Measurements from ENCODE around the gene PLA2G5. TPM values are rescaled to one million over a fixed set of nuclear protein-coding genes. Genes with fewer than 3 reads are reported as not detected.
"Not testable (repeated sequence)": the region's sequence is repeated elsewhere in the genome, so short reads cannot be mapped to it uniquely, and the experiment has no call there.

Gene PLA2G5
- polyA plus RNA-seq, 3 donors = not detected

DNA sequence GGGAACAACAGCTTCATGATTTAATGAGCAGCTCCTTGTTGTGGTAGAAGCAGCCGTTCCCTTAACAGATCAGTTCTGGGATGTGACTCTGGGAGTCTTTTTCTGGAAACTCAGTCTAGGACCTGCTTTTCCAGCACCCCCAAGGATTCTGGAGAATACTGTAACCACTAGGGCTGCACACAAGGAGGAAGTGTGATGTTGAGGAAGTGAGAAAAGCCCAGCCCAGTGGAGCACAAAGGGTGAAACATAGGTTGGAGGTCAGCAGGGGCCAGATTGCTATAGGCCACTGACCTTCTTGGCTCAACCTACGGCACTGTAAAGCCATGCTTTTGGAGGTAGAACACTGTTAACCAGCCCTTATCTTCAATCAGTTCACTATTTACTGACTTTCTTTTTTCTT, 10.1 kb upstream of the PLA2G5 start:
- peaks cover 0 to 3% of the 10 kb centered on the region in 2 donors for H3K36me3 Mint-ChIP-seq
- H3K27me3 Mint-ChIP-seq (ENCODE audit: low read depth in 3 of 3) = peaks cover 9 to 26% (median 14%) of the 10 kb centered on the region in 3 donors
- Histone ChIP-seq H3K36me3 (replicated peaks in 1 of 2; ENCODE audit: control insufficient read depth in 1 of 2, insufficient read depth in 2 of 2, low read length in 2 of 2) (no peaks in the 10 kb centered on the region), H3K9ac (ENCODE audit: insufficient read depth, low read length, poor library complexity, severe bottlenecking) (no peak overlapping the region), H3K27ac (ENCODE audit: low read depth in 1 of 2, low read length in 2 of 2) (no peak overlapping the region), H3K4me3 (replicated peaks in 1 of 3; ENCODE audit: low read depth in 2 of 3, low read length in 3 of 3) (peak overlapping the region in 1 of 3 experiments; percentile 39), H2AFZ (ENCODE audit: insufficient read depth, low read depth, low read length, poor library complexity, severe bottlenecking) (no peak overlapping the region), H3K4me2 (replicated peaks; ENCODE audit: extremely low read depth, low read length, poor library complexity, severe bottlenecking) (peak overlapping the region; percentile 39), H4K20me1 (ENCODE audit: insufficient read depth, low read length) (no peaks in the 10 kb centered on the region), H3K79me2 (ENCODE audit: insufficient read depth, low read length) (no peaks in the 10 kb centered on the region), H3K9me3 (replicated peaks in 1 of 2; ENCODE audit: control insufficient read depth in 1 of 2, insufficient read depth in 1 of 2, low read length in 2 of 2) (peaks cover 0 to 9% of the 10 kb centered on the region in 2 donors), H3K4me1 (ENCODE audit: control insufficient read depth in 1 of 2, insufficient read depth in 2 of 2, low read length in 2 of 2) (peaks cover 39 to 44% of the 10 kb centered on the region in 2 donors), H3K27me3 (ENCODE audit: control insufficient read depth in 2 of 2, insufficient read depth in 2 of 2, low read length in 2 of 2) (peaks cover 0 to 12% of the 10 kb centered on the region in 2 donors)
- 100% methylated on average over 1 of the region's 2 CpGs for WGBS (ENCODE audit: insufficient coverage)
- intact Hi-C loops (cut with micrococcal nuclease) = no loop called here
- peaks cover 33% of the 10 kb centered on the region for H3K4me1 Mint-ChIP-seq
- peak overlapping the region in 4 of 7 donors; percentile 23 to 77 (median 55) for H3K27ac Mint-ChIP-seq
- peak; percentile 17 to 43 (median 27) for DNase-seq
- peak overlapping the region in 1 of 2 donors; percentile 65 for H3K4me3 Mint-ChIP-seq
- peaks cover 0 to 15% (median 9%) of the 10 kb centered on the region in 7 donors for H3K9me3 Mint-ChIP-seq
- TF ChIP-seq, protein P1, sequence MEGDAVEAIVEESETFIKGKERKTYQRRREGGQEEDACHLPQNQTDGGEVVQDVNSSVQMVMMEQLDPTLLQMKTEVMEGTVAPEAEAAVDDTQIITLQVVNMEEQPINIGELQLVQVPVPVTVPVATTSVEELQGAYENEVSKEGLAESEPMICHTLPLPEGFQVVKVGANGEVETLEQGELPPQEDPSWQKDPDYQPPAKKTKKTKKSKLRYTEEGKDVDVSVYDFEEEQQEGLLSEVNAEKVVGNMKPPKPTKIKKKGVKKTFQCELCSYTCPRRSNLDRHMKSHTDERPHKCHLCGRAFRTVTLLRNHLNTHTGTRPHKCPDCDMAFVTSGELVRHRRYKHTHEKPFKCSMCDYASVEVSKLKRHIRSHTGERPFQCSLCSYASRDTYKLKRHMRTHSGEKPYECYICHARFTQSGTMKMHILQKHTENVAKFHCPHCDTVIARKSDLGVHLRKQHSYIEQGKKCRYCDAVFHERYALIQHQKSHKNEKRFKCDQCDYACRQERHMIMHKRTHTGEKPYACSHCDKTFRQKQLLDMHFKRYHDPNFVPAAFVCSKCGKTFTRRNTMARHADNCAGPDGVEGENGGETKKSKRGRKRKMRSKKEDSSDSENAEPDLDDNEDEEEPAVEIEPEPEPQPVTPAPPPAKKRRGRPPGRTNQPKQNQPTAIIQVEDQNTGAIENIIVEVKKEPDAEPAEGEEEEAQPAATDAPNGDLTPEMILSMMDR (IDR thresholded peaks at IDR 0.05) = no peak

DNA sequence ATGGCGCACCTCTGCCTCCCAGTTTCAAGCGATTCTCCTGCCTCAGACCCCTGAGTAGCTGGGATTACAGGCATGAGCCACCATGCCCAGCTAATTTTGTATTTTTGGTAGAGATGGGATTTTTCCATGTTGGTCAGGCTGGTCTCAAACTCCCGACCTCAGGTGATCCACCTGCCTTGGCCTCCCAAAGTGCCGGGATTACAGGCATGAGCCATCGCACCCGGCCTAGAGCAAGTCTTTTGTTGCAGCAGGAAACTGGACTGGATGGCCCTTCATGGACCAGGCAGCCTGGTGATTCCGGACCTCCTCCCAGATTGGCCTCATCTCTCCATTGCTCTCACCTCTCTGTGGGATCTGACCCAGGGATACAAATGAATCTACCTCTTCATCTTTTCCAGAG, 9.2 kb upstream of the PLA2G5 start:
- WGBS (ENCODE audit: insufficient coverage) = 92% methylated on average over 5 of the region's 7 CpGs
- H3K4me3 Mint-ChIP-seq; H3K4me3 ChIP-seq (replicated peaks in 1 of 3; ENCODE audit: low read depth in 2 of 3, low read length in 3 of 3); DNase-seq; H3K27ac ChIP-seq (ENCODE audit: low read depth in 1 of 2, low read length in 2 of 2); H3K4me2 ChIP-seq (replicated peaks; ENCODE audit: extremely low read depth, low read length, poor library complexity, severe bottlenecking); H3K79me2 ChIP-seq (ENCODE audit: insufficient read depth, low read length); H3K27me3 ChIP-seq (ENCODE audit: control insufficient read depth in 2 of 2, insufficient read depth in 2 of 2, low read length in 2 of 2); H2AFZ ChIP-seq (ENCODE audit: insufficient read depth, low read depth, low read length, poor library complexity, severe bottlenecking); H3K36me3 Mint-ChIP-seq; intact Hi-C loops (cut with micrococcal nuclease); H3K9ac ChIP-seq (ENCODE audit: insufficient read depth, low read length, poor library complexity, severe bottlenecking); H4K20me1 ChIP-seq (ENCODE audit: insufficient read depth, low read length); H3K36me3 ChIP-seq (replicated peaks in 1 of 2; ENCODE audit: control insufficient read depth in 1 of 2, insufficient read depth in 2 of 2, low read length in 2 of 2); H3K9me3 ChIP-seq (replicated peaks in 1 of 2; ENCODE audit: control insufficient read depth in 1 of 2, insufficient read depth in 1 of 2, low read length in 2 of 2): not testable (repeated sequence)
- peaks cover 39 to 44% of the 10 kb centered on the region in 2 donors for H3K4me1 ChIP-seq (ENCODE audit: control insufficient read depth in 1 of 2, insufficient read depth in 2 of 2, low read length in 2 of 2)
- H3K27me3 Mint-ChIP-seq (ENCODE audit: low read depth in 3 of 3) = peaks cover 10 to 23% (median 12%) of the 10 kb centered on the region in 3 donors
- H3K4me1 Mint-ChIP-seq = peaks cover 33% of the 10 kb centered on the region
- H3K27ac Mint-ChIP-seq = peak overlapping the region in 1 of 7 donors; percentile 8
- peaks cover 0 to 15% (median 7%) of the 10 kb centered on the region in 7 donors for H3K9me3 Mint-ChIP-seq
